RCC 7860 (cell line): ENCODE results near the gene FTCD.

Experiments used
- DNase-seq: peaks from one replicate; pipeline ENCODE4 v3.0.0-alpha.2; 2015; ENCODE audit warnings: low spot score
- FAIRE-seq: peaks from 2 replicates; lab custom pipeline; 2012; peaks lifted over from hg19 to GRCh38; lab: Jason Lieb, UNC

Gene FTCD

DNA sequence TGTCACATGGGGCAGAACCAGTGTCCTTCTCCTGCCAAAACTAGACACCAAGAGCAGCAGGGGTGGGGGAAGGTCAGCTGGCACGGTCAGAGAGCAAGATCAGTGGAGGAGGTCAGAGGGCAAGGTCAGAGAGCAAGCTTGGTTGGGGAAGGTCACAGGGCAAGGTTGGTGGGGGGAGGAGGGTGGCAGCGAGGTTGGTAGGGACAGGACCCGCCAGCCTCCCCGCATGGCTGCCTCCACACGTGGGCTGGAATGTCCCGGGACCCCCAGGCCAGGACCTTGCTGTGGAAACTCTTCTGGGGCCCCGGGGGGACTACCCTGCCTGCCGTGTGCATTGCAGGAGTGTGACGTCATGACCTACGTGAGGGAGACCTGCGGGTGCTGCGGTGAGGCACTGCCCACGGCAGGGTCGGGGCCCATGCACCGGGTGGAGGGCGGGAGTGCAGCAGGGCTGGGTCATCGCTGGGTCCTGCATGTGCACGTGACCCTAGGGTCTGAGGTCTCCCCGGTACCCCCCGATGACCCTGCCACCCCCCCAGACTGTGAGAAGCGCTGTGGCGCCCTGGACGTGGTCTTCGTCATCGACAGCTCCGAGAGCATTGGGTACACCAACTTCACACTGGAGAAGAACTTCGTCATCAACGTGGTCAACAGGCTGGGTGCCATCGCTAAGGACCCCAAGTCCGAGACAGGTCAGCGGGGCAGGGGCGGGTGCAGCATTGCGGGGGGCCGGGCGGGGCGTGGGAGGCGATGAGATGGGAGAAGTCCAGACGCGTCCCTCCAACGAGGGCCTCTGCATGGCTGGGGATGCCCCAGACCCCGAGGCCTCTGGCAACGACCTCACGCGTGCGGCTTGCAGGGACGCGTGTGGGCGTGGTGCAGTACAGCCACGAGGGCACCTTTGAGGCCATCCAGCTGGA, 30.2 kb downstream of the FTCD start:
- no peak for DNase-seq
- FAIRE-seq = no peak

DNA sequence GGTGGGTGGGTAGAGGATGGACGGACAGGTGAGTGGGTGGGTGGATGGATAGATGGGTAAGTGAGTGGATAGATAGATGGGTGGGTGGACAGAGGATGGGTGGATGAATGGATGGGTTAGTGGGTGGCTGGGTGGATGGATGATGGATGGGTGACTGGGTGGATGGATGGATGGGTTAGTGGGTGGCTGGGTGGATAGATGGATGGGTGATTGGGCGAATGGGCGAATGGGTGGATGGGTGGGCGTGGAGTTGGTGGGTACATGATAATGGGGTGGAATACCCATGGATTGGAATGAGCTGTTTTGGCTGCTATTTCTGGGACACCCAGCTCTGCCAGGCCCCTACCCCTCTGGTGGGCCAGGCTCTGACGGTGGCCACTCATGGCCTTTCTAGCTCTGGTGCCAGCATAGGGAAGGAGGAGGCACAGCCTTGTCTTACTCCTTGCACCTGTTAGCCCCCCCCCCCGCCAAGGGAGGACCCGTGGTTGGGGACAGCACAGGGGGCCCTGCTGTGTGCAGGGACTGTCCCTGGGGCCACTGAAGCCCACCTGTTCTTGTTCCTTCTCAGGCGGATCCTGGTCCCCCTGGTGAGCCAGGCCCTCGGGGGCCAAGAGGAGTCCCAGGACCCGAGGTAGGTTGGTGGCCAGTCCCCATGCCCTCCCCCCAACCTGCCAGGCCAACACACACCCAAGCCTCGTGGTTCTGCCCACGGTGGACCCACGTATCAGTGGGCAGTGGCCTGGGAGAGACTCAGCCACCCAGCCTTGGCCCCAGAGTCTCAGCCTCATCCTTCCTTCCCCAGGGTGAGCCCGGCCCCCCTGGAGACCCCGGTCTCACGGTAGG, 31.1 kb downstream of the FTCD start:
- DNase-seq (no peak), FAIRE-seq (no peak)

DNA sequence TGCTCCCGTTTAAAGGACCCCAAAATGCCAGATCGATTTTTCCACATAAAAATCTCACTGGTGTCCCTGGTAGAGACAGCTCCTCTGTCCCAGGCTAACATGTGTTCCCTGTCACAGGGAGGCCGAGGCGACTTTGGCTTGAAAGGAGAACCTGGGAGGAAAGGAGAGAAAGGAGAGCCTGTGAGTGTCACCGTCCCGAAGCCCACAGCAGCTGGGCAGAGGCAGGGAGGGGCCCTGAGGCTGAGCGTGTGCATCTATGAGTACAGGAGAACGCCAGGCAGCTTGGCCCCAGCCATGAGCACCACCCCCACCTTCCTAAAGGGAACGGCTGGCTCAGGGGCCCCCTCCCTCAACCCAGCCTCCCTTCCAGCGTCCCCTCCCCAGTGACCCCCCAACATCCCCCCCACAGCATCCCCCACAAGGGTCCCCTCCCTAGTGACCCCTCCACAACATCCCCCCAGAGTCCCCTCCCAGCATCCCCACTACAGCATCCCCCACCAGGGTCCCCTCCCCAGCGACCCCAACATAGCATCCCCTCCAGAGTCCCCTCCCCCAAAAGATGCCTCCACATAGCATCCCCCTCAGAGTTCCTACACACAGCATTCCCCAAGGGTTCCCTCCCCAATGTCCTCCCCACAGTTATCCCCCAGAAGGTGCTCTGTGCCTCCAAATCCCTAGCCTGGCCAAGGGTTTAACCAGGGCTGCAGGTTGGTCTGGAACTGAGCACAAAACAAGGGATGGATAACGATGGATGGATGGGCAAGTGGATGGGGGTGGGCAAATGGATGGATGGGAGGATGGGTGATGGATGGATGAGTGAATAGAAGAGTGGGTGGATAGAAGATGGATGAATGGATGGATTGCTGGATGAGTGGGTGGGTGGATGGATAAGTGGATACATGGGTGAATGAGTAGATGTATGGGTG, 32.4 kb downstream of the FTCD start:
- DNase-seq (no peak), FAIRE-seq (no peak)

DNA sequence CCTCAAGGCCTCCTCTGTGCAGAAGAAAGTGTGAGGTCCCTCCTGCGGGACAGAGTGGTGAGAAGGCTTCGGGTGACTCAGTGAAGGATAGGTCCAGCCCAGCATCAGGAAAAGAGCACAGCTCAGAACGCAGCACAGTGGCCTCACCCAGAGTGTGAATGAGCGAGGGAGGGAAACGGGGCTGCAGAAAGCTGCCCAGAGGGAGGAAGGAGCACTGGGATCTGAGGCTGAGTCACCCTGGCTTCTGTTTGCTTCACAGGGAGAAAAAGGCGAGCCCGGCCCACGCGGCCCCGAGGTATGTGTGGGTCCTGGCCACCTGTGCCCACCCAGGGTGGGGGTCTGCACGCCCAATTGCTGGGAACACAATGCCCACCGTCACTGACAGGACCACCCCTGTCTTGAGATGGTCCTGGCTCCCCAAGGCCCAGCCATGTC, 33.1 kb downstream of the FTCD start:
- FAIRE-seq (no peak), DNase-seq (no peak)

DNA sequence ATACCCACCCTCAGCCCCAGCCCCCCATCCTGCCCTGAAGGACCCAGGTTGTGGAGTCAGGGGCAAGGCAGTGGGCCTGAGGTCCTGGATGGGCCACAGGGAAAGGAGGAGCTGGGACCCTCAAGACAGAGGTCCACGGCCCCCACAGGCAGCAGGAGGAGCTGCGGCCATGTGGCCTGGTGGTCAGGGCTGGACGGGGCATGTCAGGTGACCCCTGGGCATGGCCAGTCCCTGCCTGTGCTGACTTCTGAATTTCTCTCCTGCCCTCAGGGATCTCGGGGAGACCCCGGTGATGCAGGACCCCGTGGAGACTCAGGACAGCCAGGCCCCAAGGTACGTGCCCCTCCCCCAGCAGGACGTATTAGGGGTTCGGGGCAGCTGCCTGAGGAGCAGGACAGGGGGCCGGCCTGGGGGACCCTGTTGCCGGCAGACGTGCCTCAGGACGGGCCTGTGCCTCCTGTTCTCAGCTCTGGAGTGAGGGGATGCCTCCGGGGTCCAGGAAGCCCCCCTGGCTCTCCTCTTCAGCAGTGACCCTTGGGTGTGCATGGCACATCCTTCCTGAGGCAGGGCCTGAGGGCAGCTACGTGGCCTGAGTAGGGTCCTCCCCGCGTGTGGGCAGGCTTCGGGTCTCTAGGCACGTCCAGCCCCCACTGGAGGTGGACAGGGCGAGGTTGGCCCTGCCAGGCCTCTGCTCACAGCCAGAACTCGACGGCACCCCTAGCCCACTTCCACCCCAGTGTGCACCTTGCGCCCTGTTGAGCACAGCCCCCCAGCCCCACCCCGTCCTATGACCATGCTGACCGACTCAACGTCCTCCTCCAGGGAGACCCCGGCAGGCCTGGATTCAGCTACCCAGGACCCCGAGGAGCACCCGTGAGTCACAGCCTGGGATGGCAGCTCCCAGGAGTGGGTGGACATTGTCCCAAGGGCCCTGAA, 33.8 kb downstream of the FTCD start:
- FAIRE-seq = no peak

DNA sequence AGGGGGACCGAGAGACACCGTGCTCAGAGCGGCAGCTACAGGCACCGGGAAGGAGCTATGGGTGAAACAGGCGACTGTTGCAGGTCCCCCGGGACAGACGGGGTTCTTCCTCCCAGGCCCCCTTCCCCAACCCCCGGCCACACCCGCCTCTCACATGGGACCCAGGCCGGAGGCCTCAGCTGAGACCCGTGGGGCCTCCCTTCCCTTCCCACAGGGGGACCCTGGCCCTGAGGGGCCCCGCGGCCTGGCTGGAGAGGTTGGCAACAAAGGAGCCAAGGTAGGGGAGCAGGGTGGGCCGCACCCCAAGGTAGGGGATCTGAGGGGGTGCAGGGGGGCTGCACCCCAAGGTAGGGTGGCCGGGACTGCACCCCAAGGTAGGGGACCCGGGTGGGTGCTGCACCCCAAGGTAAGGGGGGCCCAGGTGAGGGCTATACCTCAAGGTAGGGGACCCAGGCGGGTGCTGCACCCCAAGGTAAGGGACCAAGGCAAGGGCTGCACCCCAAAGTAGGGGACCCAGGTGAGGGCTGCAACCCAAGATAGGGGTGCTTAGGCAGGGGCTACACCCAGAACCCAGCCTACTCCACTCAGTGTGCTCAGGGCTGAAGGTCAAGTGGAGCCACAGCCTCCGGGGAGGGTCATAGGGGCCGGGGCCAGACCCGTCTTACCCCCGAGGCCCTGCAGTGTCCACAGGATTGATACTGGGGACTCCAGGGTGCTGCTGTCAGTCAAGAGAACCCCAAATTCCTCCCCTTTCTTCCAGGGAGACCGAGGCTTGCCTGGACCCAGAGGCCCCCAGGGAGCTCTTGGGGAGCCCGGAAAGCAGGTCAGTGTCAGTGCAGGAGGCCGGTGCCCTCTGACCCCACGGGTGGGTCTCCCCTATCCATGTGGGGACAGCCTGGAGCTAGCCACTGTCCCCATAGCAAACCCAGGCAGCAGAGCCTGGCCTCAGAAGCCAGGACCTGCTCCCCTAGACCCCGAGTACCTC, 34.8 kb downstream of the FTCD start:
- DNase-seq = no peak

More for the DNA sequence above, 33.8 kb downstream of the FTCD start:
- no peak for DNase-seq

DNA sequence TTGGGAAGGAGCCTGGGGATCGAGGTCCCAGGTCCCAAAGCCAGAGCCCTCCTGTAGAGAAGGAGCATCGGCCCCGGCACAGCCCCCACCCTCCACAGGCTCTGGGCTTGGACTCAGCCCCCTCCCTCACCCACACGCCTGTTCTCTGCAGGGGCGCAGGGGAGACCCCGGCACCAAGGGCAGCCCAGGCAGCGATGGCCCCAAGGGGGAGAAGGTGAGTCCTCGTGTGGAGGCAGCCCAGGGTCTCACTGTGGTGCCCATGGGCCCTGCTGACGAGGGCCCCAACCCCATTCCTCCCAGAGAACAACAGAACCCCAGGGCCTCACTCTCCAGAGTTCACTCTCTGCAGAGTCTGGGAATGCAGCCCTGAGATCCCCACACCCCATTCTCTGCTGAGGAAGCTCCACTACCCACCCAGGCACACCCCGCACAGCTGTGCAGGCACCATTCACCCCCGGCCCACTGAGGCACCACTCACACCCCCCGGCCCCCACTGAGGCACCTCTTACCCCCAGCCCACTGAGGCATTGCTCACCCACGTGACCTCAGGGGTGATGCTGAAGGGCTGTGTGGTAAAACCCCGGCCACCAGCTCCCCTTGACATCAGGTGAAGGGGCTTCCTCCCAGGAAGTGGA, 35.6 kb downstream of the FTCD start:
- FAIRE-seq (no peak), DNase-seq (no peak)

More for the DNA sequence above, 34.8 kb downstream of the FTCD start:
- no peak for FAIRE-seq

DNA sequence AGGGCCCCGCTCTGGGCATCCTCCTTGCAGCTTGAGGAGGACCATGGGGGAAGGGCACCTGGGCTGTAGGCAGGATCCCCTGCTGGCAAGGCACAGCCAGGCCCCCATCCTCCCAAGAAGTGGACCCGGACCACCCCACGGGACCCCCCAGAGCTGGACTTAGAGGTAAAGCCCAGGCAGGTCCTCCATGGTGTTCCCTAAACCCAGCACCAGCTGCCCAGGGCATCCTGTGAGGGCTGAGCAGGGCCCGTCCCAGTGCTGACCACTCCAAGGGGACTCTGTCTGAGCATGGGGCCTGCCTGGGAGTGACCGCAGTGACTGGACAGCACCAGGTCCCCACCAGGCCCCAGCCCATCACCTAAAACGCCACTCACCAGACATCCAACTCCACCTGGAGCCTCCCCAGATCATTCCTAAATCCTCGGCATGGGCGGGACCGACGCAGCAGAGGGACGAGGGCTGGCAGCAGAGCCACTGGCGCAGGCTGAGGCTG, 36.2 kb downstream of the FTCD start:
- DNase-seq (no peak), FAIRE-seq (no peak)

DNA sequence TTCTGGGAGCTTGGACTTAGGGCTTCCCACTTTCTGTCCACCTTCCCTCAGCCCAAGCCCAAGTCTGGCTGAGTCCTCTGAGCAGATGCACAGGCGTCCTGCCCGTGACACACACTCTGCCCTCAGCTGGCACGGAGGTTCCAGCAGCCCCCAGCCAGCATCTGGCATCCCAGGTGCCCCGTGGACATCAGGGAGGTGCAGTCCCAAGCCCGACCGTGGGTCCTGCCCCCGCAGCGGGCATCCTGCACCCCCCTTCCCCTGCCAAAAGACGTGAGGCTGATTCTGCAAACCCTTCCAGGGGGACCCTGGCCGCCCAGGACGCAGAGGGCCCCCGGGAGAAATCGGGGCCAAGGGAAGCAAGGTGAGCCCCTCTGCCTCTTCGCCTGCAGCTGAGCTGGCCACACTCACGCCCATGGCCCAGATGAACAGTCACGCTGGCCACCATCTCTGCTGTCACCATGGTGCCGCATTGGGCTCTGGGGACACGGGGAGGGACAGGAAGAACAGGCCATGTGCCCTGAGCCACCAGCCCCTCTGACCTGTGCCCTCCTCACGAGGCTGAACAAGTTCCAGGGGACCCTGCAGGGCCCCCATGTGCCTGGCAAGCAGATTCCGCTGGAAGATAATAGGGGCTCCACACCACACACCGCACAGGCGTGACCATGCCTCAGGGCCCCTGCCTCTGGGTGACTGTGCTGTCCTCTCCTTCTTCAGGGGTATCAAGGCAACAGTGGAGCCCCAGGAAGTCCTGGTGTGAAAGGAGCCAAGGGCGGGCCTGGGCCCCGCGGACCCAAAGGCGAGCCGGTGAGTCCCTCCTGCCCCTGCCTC, 36.8 kb downstream of the FTCD start:
- FAIRE-seq = no peak
- no peak for DNase-seq

DNA sequence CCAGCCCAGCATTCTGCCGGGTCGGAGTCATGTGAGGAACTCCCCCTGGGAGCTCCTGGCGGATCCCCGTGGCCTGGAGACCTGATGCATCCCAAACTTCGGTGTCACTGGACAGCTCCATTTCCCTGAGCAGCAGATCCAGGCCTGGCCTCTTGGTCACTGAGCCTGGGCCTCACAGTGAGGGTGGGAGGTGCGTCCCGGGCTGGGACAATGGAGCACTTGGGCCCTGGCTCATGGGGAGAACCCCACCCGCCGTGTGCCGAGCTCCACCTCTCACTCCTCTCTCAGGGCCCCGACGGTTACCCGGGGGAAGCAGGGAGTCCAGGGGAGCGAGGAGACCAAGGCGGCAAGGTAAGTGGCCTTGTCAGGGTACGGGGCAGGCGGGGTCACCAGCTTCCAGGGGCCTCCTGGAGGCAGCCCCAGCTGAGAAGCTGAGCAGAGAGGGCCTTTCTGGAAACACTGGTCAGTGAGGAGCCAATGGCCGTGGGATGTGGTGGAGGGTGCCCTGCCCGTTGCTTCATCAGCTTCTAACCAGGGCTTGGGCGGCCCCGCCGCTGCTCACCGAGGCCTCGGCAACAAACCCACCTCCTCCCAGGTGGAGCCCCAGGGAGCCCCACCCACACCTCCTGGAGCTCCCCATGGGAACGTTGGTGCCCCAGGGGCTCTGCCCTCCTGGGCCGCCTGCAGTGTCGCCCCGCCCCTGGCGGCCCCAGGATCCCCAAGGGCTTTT, 37.6 kb downstream of the FTCD start:
- DNase-seq = no peak
- no peak for FAIRE-seq

DNA sequence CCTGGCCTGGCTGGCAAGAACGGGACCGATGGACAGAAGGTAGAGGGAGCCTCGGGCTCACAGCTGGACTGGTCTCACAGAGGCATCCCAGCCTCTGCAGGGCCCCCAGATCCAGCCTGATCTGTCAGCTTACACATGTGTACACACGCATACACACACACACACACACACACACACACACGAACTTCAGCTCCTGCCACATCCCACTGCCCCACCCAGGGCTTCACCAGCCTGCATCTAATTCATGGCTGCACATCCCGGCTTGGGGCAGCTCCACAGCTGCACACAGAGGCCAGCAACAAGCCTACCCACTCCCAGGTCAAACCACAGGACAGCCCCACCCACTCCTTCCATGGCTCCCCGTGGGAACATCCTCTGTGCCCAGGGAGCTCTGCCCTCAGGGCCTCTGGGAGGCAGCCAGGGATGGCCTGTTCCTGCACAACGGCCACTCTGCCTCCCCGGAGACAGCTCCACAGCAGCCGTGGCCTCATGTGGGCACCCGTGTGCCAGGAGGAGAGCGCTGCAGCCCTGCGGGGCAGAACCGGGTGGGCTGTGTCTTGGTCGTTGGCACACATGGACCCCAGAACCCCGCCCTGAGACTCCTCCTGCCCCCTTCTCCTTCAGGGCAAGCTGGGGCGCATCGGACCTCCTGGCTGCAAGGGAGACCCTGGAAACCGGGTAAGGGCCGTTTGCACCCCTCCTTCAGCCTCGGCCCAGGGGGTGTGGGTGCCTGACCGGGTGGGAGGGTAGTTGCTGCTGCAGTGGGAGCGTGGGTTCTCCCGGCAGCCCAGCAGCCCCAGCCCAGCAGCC, 38.4 kb downstream of the FTCD start:
- no peak for DNase-seq

DNA sequence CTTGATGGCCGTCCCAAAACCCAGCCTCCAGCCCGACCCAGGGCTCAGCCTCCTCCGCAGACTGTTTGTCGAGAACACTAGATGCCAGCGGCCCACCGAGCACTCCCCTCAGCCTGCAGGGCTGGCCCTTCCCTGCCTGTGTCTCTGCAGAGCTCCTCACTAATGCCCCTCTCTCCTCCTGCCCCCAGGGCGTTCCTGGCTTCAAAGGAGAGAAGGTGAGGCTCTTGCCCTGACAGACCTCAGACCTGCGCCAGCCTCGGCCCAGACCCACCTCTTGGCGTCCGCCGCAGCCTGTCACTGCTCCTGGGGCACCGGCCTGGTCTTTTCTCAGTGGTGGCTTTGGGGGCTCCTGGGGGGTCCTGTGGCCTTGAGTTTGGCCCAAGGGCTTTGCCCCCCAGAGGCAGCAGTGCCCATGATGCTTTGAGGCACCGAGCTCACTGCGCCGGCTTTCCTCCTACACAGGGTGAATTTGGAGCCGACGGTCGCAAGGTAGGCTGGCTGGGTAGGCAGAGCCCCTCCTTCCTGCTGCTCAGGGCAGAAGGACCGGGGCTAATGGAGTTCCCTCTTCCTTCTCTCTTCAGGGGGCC, 39.1 kb downstream of the FTCD start:
- FAIRE-seq (no peak), DNase-seq (no peak)

More for the DNA sequence above, 38.4 kb downstream of the FTCD start:
- no peak for FAIRE-seq

DNA sequence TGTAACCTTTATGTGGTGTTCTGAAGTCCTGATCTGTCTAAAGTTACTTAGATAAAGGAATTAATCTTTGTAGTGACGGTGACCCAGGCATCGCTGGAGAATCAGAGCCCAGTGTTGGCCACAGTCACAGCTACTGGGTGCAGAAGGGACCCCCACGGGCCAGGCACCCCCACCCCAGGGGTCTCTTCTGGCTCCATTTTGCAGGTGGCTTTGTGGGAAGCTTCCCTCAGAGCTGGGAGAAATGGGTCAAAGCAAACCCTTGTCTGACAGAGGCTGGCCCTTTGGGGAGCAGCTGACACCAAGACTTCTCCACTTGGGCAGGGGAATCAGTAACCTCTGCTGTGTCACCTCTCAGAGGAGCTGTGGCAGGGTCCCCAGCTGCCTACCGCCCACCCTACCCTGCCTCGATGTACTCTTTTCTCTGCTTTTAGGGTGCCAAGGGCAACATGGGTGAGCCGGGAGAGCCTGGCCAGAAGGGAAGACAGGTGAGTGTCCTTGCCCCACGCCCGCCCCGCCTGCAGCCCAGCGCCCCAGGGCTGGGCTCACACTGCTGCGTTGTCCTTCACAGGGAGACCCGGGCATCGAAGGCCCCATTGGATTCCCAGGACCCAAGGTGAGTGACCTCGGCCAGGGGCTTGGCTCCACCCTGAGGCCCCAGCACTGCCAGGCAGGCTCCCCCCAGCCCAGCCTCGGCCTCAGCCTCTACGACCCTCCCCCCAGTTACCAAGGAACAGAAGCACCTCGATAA, 39.8 kb downstream of the FTCD start:
- FAIRE-seq (no peak), DNase-seq (no peak)

DNA sequence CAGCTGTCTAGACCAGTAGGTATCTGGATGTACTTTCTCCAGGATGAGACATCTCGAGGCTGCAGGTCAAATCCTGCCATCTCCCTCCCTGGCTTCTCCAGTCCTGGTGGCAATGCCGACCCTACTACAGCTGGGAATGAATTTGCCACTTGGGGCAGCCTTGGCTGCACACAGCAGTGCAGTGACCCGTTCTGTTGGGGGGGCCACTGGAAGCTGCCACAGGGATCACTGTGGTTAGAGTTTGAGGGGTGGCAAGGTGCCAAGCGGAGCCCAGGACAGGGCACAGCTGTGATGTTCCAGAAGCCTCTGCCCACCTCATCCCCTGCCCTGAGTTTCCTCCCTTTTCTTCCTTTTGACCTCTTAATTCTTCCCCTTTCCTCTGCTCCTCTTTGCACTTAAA, 40.4 kb downstream of the FTCD start:
- FAIRE-seq = no peak
- no peak for DNase-seq
